DOHH2 (cell line): ENCODE results near the gene YTHDF1.

Source experiments
- H3F3A ChIP-seq: fragments of 200-600 bp; sonication (generic), shearing (Covaris generic); 2 replicates; pipeline ENCODE4 v1.6.0; 2016; ENCODE audit warnings: antibody characterized with exemption, mild to moderate bottlenecking; ENCODE audit not compliant: control insufficient read depth, insufficient read depth
- H3K27ac ChIP-seq: fragments of 200-600 bp; sonication (generic); 2 replicates; pipeline ENCODE4 v1.5.1; 2014; ENCODE audit warnings: low read depth, mild to moderate bottlenecking, low read length, moderate library complexity
- H3K27me3 ChIP-seq: fragments of 200-600 bp; sonication (generic); 2 replicates; pipeline ENCODE4 v1.6.1; 2014; ENCODE audit warnings: mild to moderate bottlenecking, low read length, mixed read lengths; ENCODE audit not compliant: control insufficient read depth
- H3K36me3 ChIP-seq: fragments of 200-600 bp; sonication (generic); 2 replicates; pipeline ENCODE4 v1.6.1; 2014; ENCODE audit warnings: mild to moderate bottlenecking, low read length, moderate library complexity, mixed read lengths; ENCODE audit not compliant: control insufficient read depth
- H3K4me1 ChIP-seq: fragments of 200-600 bp; sonication (generic); 2 replicates; pipeline ENCODE4 v1.6.1; 2014; ENCODE audit warnings: mild to moderate bottlenecking, low read length, mixed read lengths; ENCODE audit not compliant: control insufficient read depth
- H3K4me2 ChIP-seq: fragments of 200-600 bp; sonication (generic); 2 replicates; pipeline ENCODE4 v1.6.0; 2014; ENCODE audit warnings: mild to moderate bottlenecking, low read length, moderate library complexity
- H3K4me3 ChIP-seq: fragments of 200-600 bp; sonication (generic); 2 replicates; pipeline ENCODE4 v1.5.1; 2014; ENCODE audit warnings: mild to moderate bottlenecking, low read length, mixed read lengths
- H3K79me2 ChIP-seq: fragments of 200-600 bp; sonication (generic); 2 replicates; pipeline ENCODE4 v1.6.1; 2014; ENCODE audit warnings: mild to moderate bottlenecking, low read length, mixed read lengths; ENCODE audit not compliant: control insufficient read depth
- H3K9me2 ChIP-seq: fragments of 200-600 bp; sonication (generic); replicated peaks from 2 replicates; pipeline ENCODE4 v1.6.1; 2014; ENCODE audit warnings: mild to moderate bottlenecking, low read length, mixed read lengths; ENCODE audit not compliant: control insufficient read depth
- H3K9me3 ChIP-seq: fragments of 200-600 bp; sonication (generic); 2 replicates; pipeline ENCODE4 v1.6.1; 2014; ENCODE audit warnings: antibody characterized with exemption, low read length, mixed read lengths; ENCODE audit not compliant: control insufficient read depth, insufficient read depth
- H4K20me1 ChIP-seq: fragments of 200-600 bp; sonication (generic); 2 replicates; pipeline ENCODE4 v1.6.0; 2014; ENCODE audit warnings: low read depth, mild to moderate bottlenecking, antibody characterized with exemption, low read length, moderate library complexity; ENCODE audit not compliant: control insufficient read depth, insufficient read depth
- CTCF ChIP-seq: fragments of 200-600 bp; sonication (generic); IDR thresholded peaks from one replicate; pipeline ENCODE4 v1.5.1; 2014; ENCODE audit warnings: antibody characterized with exemption, mild to moderate bottlenecking, low read depth, low read length; ENCODE audit not compliant: poor library complexity, severe bottlenecking
- EZH2phosphoT487 ChIP-seq: fragments of 200-600 bp; sonication (generic); IDR thresholded peaks from 2 replicates; pipeline ENCODE4 v1.6.1; 2017; ENCODE audit warnings: borderline replicate concordance, mild to moderate bottlenecking, antibody characterized with exemption, low read length, moderate library complexity, mixed read lengths

The YTHDF1 gene

GRCh38 chr20:63154395-63154794, 61.5 kb downstream of the YTHDF1 start:
- Histone ChIP-seq H3K27ac (no peak overlapping the region), H4K20me1 (no peaks in the 10 kb centered on the region), H3K79me2 (no peaks in the 10 kb centered on the region), H3K27me3 (peaks cover 2% of the 10 kb centered on the region; the same call in 1 of the 2 replicates), H3K9me2 (no peaks in the 10 kb centered on the region), H3K4me1 (no peaks in the 10 kb centered on the region), H3K4me2 (no peak overlapping the region), H3K4me3 (no peak overlapping the region), H3K36me3 (no peaks in the 10 kb centered on the region), H3F3A (no peaks in the 10 kb centered on the region), H3K9me3 (no peaks in the 10 kb centered on the region)
- TF ChIP-seq CTCF, result no peak
- TF ChIP-seq EZH2phosphoT487, result no peak

GRCh38 chr20:63153254-63154221, 62.4 kb downstream of the YTHDF1 start:
- peaks cover 2% of the 10 kb centered on the region; the same call in 1 of the 2 replicates for H3K9me3 ChIP-seq
- H3K36me3 ChIP-seq, result no peaks in the 10 kb centered on the region
- H3K4me3 ChIP-seq, result no peak overlapping the region
- TF ChIP-seq EZH2phosphoT487 (no peak), CTCF (no peak)
- no peak overlapping the region for H3K27ac ChIP-seq
- no peaks in the 10 kb centered on the region for H4K20me1 ChIP-seq
- no peaks in the 10 kb centered on the region for H3K4me1 ChIP-seq
- no peak overlapping the region for H3K4me2 ChIP-seq
- no peaks in the 10 kb centered on the region for H3K79me2 ChIP-seq
- H3K9me2 ChIP-seq, result no peaks in the 10 kb centered on the region
- no peaks in the 10 kb centered on the region for H3F3A ChIP-seq
- H3K27me3 ChIP-seq, result peaks cover 2% of the 10 kb centered on the region; the same call in 1 of the 2 replicates

- no peak overlapping the region for H3K4me3 ChIP-seq
- no peak for TF ChIP-seq CTCF
- no peak for TF ChIP-seq EZH2phosphoT487
- no peak overlapping the region for H3K27ac ChIP-seq
- H3K36me3 ChIP-seq, result no peaks in the 10 kb centered on the region
- peaks cover 8% of the 10 kb centered on the region for H3K9me3 ChIP-seq
- no peak overlapping the region for H3K4me2 ChIP-seq
- H3K4me1 ChIP-seq, result no peaks in the 10 kb centered on the region
- H3F3A ChIP-seq, result no peaks in the 10 kb centered on the region
- no peaks in the 10 kb centered on the region for H3K9me2 ChIP-seq
- peaks cover 2% of the 10 kb centered on the region; the same call in 1 of the 2 replicates for H3K27me3 ChIP-seq
- H4K20me1 ChIP-seq, result no peaks in the 10 kb centered on the region
- H3K79me2 ChIP-seq, result no peaks in the 10 kb centered on the region
Observed at GRCh38 chr20:63152322-63153253, 63.3 kb downstream of the YTHDF1 start.
